ENCODE results near the gene THBS2. TPM values are rescaled to one million over a fixed set of nuclear protein-coding genes. Genes with fewer than 3 reads are reported as not detected.

The THBS2 gene
- total and polyA plus RNA-seq, 2 of the 8 experiments (the other 6 are each of a cell fraction or from before 2014, with no cell fraction given), result 11.0 to 22.5 TPM

GRCh38 chr6:169273511-169273910 is 19.9 kb upstream of the THBS2 start:
- Histone ChIP-seq H3K9me3 (ENCODE audit: insufficient read depth in 2 of 2, low read depth in 1 of 2, low read length in 1 of 2) (no peaks in the 10 kb centered on the region), H3K23me2 (ENCODE audit: low read depth, low read length) (no peaks in the 10 kb centered on the region), H3K79me2 (ENCODE audit: control insufficient read depth in 1 of 2, insufficient read depth in 2 of 2, low read length in 2 of 2) (no peaks in the 10 kb centered on the region), H4K5ac (ENCODE audit: insufficient read length, low read depth, low read length) (no peak overlapping the region), H2BK20ac (ENCODE audit: low read length) (no peak overlapping the region), H3K36me3 (ENCODE audit: control insufficient read depth in 2 of 4, insufficient read depth in 4 of 4, low read length in 3 of 4) (no peaks in the 10 kb centered on the region), H3K27ac (ENCODE audit: low read depth, low read length) (no peak overlapping the region), H4K91ac (replicated peaks; ENCODE audit: insufficient read length, low read length) (no peak overlapping the region), H3K4ac (replicated peaks; ENCODE audit: insufficient read length, low read depth, low read length) (no peak overlapping the region), H4K8ac (ENCODE audit: extremely low read depth, insufficient read depth, low read length) (no peak overlapping the region), H3K14ac (ENCODE audit: insufficient read length) (no peak overlapping the region), H3K4me2 (ENCODE audit: insufficient read depth in 1 of 2, low read depth in 2 of 2, low read length in 2 of 2) (no peak overlapping the region), H2AFZ (ENCODE audit: low read length) (no peak overlapping the region), H3K4me3 (ENCODE audit: extremely low read depth in 1 of 4, insufficient read depth in 2 of 4, low read depth in 3 of 4, low read length in 4 of 4) (no peak overlapping the region), H2BK15ac (ENCODE audit: low read length) (no peak overlapping the region), H4K20me1 (replicated peaks in 1 of 2; ENCODE audit: control insufficient read depth in 1 of 2, insufficient read depth in 2 of 2, low read length in 2 of 2) (no peaks in the 10 kb centered on the region), H3K4me1 (replicated peaks in 1 of 4; ENCODE audit: control insufficient read depth in 3 of 4, insufficient read depth in 4 of 4, low read length in 3 of 4) (peaks cover 4 to 8% (median 6%) of the 10 kb centered on the region in 4 experiments; a peak in 6 of 7 replicates), H3K9ac (replicated peaks in 1 of 4; ENCODE audit: extremely low read depth in 1 of 4, low read depth in 3 of 4, low read length in 3 of 4) (no peak overlapping the region), H3K23ac (ENCODE audit: insufficient read length) (no peak overlapping the region), H3K27me3 (replicated peaks in 1 of 4; ENCODE audit: control insufficient read depth in 3 of 4, extremely low read depth in 1 of 4, insufficient read depth in 3 of 4, low read length in 3 of 4) (no peaks in the 10 kb centered on the region; a peak in 1 of 7 replicates), H2AK5ac (ENCODE audit: low read depth, low read length) (no peak overlapping the region), H3K18ac (ENCODE audit: extremely low read depth, low read length) (no peak overlapping the region), H2BK5ac (ENCODE audit: low read depth, low read length) (no peak overlapping the region), H3K56ac (replicated peaks; ENCODE audit: insufficient read length, low read depth, low read length) (no peak overlapping the region), H2BK120ac (replicated peaks; ENCODE audit: low read depth, low read length) (no peak overlapping the region), H3K79me1 (ENCODE audit: low read depth, low read length) (no peaks in the 10 kb centered on the region), H2BK12ac (ENCODE audit: low read depth, low read length) (no peak overlapping the region)
- DNase-seq (ENCODE audit: low read depth in 1 of 2, low spot score in 2 of 2) (no peak), FAIRE-seq (no peak)
- TF ChIP-seq BRCA1 (IDR thresholded peaks at IDR 0.05; ENCODE audit: low read depth, low read length), result no peak
- TF ChIP-seq SP2 (IDR thresholded peaks at IDR 0.05; ENCODE audit: low read length), result no peak
- no peak for TF ChIP-seq NRF1 (IDR thresholded peaks at IDR 0.05; ENCODE audit: low read depth, low read length)
- no peak for TF ChIP-seq FOSL1 (IDR thresholded peaks at IDR 0.05; ENCODE audit: insufficient read depth, low read depth, low read length)
- TF ChIP-seq ZNF274 (IDR thresholded peaks at IDR 0.05; ENCODE audit: borderline replicate concordance, extremely low read depth, low read length), result no peak
- TF ChIP-seq JUND (IDR thresholded peaks at IDR 0.05; ENCODE audit: low read length), result no peak
- TF ChIP-seq BACH1 (IDR thresholded peaks at IDR 0.05; ENCODE audit: low read length), result no peak
- TF ChIP-seq PHF8 (conservative IDR thresholded peaks at IDR 0.05; ENCODE audit: low read depth, low read length), result no peak
- TF ChIP-seq MAFK (IDR thresholded peaks at IDR 0.05; ENCODE audit: low read depth, low read length), result no peak
- TF ChIP-seq HDAC2 (IDR thresholded peaks at IDR 0.05; ENCODE audit: borderline replicate concordance in 1 of 2, low read depth in 2 of 2, low read length in 2 of 2), result no peak
- TF ChIP-seq, protein P1, sequence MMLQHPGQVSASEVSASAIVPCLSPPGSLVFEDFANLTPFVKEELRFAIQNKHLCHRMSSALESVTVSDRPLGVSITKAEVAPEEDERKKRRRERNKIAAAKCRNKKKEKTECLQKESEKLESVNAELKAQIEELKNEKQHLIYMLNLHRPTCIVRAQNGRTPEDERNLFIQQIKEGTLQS (IDR thresholded peaks at IDR 0.05; ENCODE audit: insufficient read depth, low read depth, low read length), result no peak
- TF ChIP-seq CEBPB (IDR thresholded peaks at IDR 0.05; ENCODE audit: low read depth, low read length), result no peak
- ChIA-PET CTCF (ENCODE audit: partially characterized antibody) (no interaction called here), POLR2A (ENCODE audit: partially characterized antibody) (no interaction called here)
- 94% methylated on average over 3 of the region's 3 CpGs; no CpG with 5 or more reads in 1 of the 2 experiments for WGBS, 2 experiments (ENCODE audit: extremely low coverage in 1 of 2, insufficient coverage in 1 of 2, insufficient read length in 1 of 2, insufficient replicate concordance in 2 of 2, low coverage in 1 of 2, low lambda C conversion rate in 2 of 2, missing lambda C conversion rate in 1 of 2)

Measured in H1 (cell line).